Endothelial cell of umbilical vein (primary cell): Measurements from ENCODE around the gene MID1IP1. TPM values are rescaled to one million over a fixed set of nuclear protein-coding genes. Genes with fewer than 3 reads are reported as not detected.
A peak's percentile ranks its signal among the peaks of the same experiment; 100 is the strongest.

Experiments
- BruUV-seq: library from RNA; stranded (reverse); fragments of 400-500 nt; replicated peaks from 2 replicates; lab custom pipeline; 2021; lab: Mats Ljungman, UMichigan
- CTCF ChIA-PET: fragments of 300-600, 350-600 bp; sonication (Branson Sonifier 250); formaldehyde crosslinking; loops from one replicate; lab custom pipeline; 2021; ENCODE audit warnings: antibody characterized with exemption, inconsistent platforms; lab: Charles Lee
- POLR2A ChIA-PET: fragments of 300-600, 350-600 bp; sonication (Branson Sonifier 250); formaldehyde crosslinking; loops from one replicate; lab custom pipeline; 2021; ENCODE audit warnings: antibody characterized with exemption, inconsistent platforms; lab: Charles Lee
- DNase-seq: peaks from one replicate; pipeline ENCODE4 v3.0.0-alpha.2; 2011; ENCODE audit warnings: low read depth, low spot score
- FAIRE-seq: peaks from 2 replicates; lab custom pipeline; 2011; peaks lifted over from hg19 to GRCh38; lab: Jason Lieb, UNC
- H2AFZ ChIP-seq: 2 replicates; pipeline ENCODE4 v1.6.0; 2012; ENCODE audit warnings: low read depth, low read length, control low read depth, inconsistent platforms
- H3K27ac ChIP-seq: 2 replicates; pipeline ENCODE4 v1.5.1; 2011; ENCODE audit warnings: low read depth, mild to moderate bottlenecking, control low read depth, low read length, moderate library complexity; ENCODE audit not compliant: insufficient read depth
- H3K27me3 ChIP-seq, 2 experiments: 2 replicates each; pipeline versions ENCODE4 v1.6.0 to v1.6.1; 2011; ENCODE audit warnings: low read length in 2 of 2, mixed read lengths in 1 of 2; ENCODE audit not compliant: control insufficient read depth in 2 of 2, insufficient read depth in 2 of 2
- H3K36me3 ChIP-seq, 2 experiments: 2 replicates in 1 of 2; 3 replicates in 1 of 2; pipeline ENCODE4 v1.5.1; 2011; ENCODE audit warnings: low read length in 2 of 2, mild to moderate bottlenecking in 1 of 2, moderate library complexity in 1 of 2; ENCODE audit not compliant: control insufficient read depth in 2 of 2, insufficient read depth in 2 of 2; ENCODE audit errors: extremely low read depth in 1 of 2
- H3K4me1 ChIP-seq: 3 replicates; pipeline ENCODE4 v1.5.1; 2011; ENCODE audit warnings: mild to moderate bottlenecking, low read length; ENCODE audit not compliant: control insufficient read depth, insufficient read depth; ENCODE audit errors: extremely low read depth
- H3K4me2 ChIP-seq: 2 replicates; pipeline ENCODE4 v1.6.1; 2011; ENCODE audit warnings: low read length, control low read depth, mixed read lengths; ENCODE audit not compliant: insufficient read depth
- H3K4me3 ChIP-seq, 3 experiments: fragments of 200-600 bp in 1 of 3; sonication (generic), shearing (Covaris generic) in 1 of 3; replicated peaks in 1 of 3; 2 replicates each; pipeline ENCODE4 v1.5.1; 2011 to 2016; ENCODE audit warnings: control low read depth in 3 of 3, low read length in 3 of 3, mild to moderate bottlenecking in 2 of 3, inconsistent platforms in 1 of 3, low read depth in 1 of 3, moderate library complexity in 1 of 3; ENCODE audit not compliant: insufficient read depth in 1 of 3
- H3K79me2 ChIP-seq: 2 replicates; pipeline ENCODE4 v1.6.0; 2012; ENCODE audit warnings: low read length, inconsistent platforms; ENCODE audit not compliant: control insufficient read depth, insufficient read depth
- H3K9ac ChIP-seq: replicated peaks from 2 replicates; pipeline ENCODE3; 2011; ENCODE audit warnings: low read length, control low read depth; ENCODE audit not compliant: insufficient read depth; ENCODE audit errors: extremely low read depth
- H3K9me1 ChIP-seq: replicated peaks from 3 replicates; pipeline ENCODE4 v1.6.0; 2011; ENCODE audit warnings: mild to moderate bottlenecking, low read length; ENCODE audit not compliant: control insufficient read depth, insufficient read depth; ENCODE audit errors: extremely low read depth
- H3K9me3 ChIP-seq: replicated peaks from 2 replicates; pipeline ENCODE4 v1.5.1; 2012; ENCODE audit warnings: low read length, inconsistent platforms; ENCODE audit not compliant: control insufficient read depth, insufficient read depth
- H4K20me1 ChIP-seq: replicated peaks from 2 replicates; pipeline ENCODE3; 2011; ENCODE audit warnings: mild to moderate bottlenecking, low read length; ENCODE audit not compliant: control insufficient read depth, insufficient read depth; ENCODE audit errors: extremely low read depth
- CTCF ChIP-seq, 2 donors: IDR thresholded peaks; 1 replicate in 1 of 2; 2 replicates in 1 of 2; pipeline ENCODE4 v1.5.1; 2011; ENCODE audit warnings: low read length in 2 of 2, mild to moderate bottlenecking in 2 of 2, moderate library complexity in 2 of 2, control low read depth in 1 of 2, inconsistent platforms in 1 of 2, low read depth in 1 of 2; ENCODE audit not compliant: insufficient read depth in 1 of 2; ENCODE audit errors: extremely low read depth in 1 of 2
- GATA2 ChIP-seq: IDR thresholded peaks from 2 replicates; pipeline ENCODE4 v1.7.0; 2011; ENCODE audit warnings: low read depth, mild to moderate bottlenecking, moderate library complexity, mixed read lengths, low read length; ENCODE audit not compliant: insufficient read length, insufficient read depth
- dilution Hi-C: fragments of 300-500 bp; cut with MboI; formaldehyde crosslinking; loops from one replicate; pipeline ENCODE4 v1.15.0; 2019; ENCODE audit warnings: low sequenced_read_pairs; ENCODE audit not compliant: extremely low pct_ligation_motif_present
- intact Hi-C: fragments of 100-400 bp; cut with micrococcal nuclease; formaldehyde crosslinking; loops from one replicate; pipeline ENCODE4 v1.10.0; 2022
- polyA plus RNA-seq, 4 experiments: library from polyadenylated mRNA; depleted of rRNA in 3 of 4; stranded (reverse) in 3 of 4; unstranded in 1 of 4; fragments of >200 nt; gene quantifications; 2 replicates each; pipeline versions ENCODE4 v1.2.1 to v1.2.3, GENCODE V29; 2011 to 2012; ENCODE audit warnings: missing spikeins in 1 of 4
- total RNA-seq: library from RNA; stranded (reverse); gene quantifications from 2 replicates; pipeline ENCODE4 v1.2.3, GENCODE V29; 2021

MID1IP1 gene
- total and polyA plus RNA-seq, 2 donors (not counting 3 experiments of a cell fraction or from before 2014, with no cell fraction given): 23.2 to 25.1 TPM

- no peaks in the 10 kb centered on the region for H4K20me1 ChIP-seq
- FAIRE-seq (no peak), DNase-seq (peak; percentile 62)
- H3K9me3 ChIP-seq: no peaks in the 10 kb centered on the region
- BruUV-seq: no TSS peak
- peak; percentile 33 to 46 for TF ChIP-seq CTCF (IDR thresholded peaks at IDR 0.05; ENCODE audit: extremely low read depth in 1 of 2, insufficient read depth in 1 of 2, low read depth in 1 of 2, low read length in 2 of 2)
- TF ChIP-seq GATA2: no peak
- intact Hi-C loops (loop anchor here (1.0 to 5.0 kb wide), 3 partner anchors 231 to 488 kb away; no protein-coding TSS in a partner anchor), dilution Hi-C loops (no loop called here)
- CTCF ChIA-PET: interaction anchor here (0.8 to 4.0 kb wide), 3 partner anchors 12 to 489 kb away, joined by 3 to 19 read pairs (median 3); no protein-coding TSS in a partner anchor
- H3K4me2 ChIP-seq: no peak overlapping the region
- no peak overlapping the region for H3K4me3 ChIP-seq
- peaks cover 0 to 2% of the 10 kb centered on the region in 2 experiments for H3K27me3 ChIP-seq
- H3K9ac ChIP-seq: no peak overlapping the region
- H3K36me3 ChIP-seq: no peaks in the 10 kb centered on the region
- no peak overlapping the region for H2AFZ ChIP-seq
- no peaks in the 10 kb centered on the region for H3K4me1 ChIP-seq
- H3K9me1 ChIP-seq: no peaks in the 10 kb centered on the region
- POLR2A ChIA-PET: no interaction called here
- H3K27ac ChIP-seq: no peak overlapping the region
- no peaks in the 10 kb centered on the region for H3K79me2 ChIP-seq
Observed at GRCh38 chrX:38754102-38754790, 47.0 kb upstream of the MID1IP1 start.
